Germinal center (tissue), 1 donor: Measurements from ENCODE around the gene KNDC1.
A peak's percentile ranks its signal among the peaks of the same experiment; 100 is the strongest.
"Not testable (repeated sequence)": the region's sequence is repeated elsewhere in the genome, so short reads cannot be mapped to it uniquely, and the experiment has no call there.

Experiments used
- DNase-seq: peaks from one replicate; pipeline ENCODE4 v3.0.0; 2012; ENCODE audit warnings: mixed read lengths, low spot score

KNDC1 gene

GRCh38 chr10:133259602-133259989 is 99.6 kb downstream of the KNDC1 start:
- DNase-seq, result no peak

- peak; percentile 74 for DNase-seq
These were observed 101.1 kb downstream of the KNDC1 start for GRCh38 chr10:133260895-133261725.

GRCh38 chr10:133261726-133262325 is 101.8 kb downstream of the KNDC1 start:
- peak; percentile 86 for DNase-seq

GRCh38 chr10:133262696-133263095 is 102.7 kb downstream of the KNDC1 start:
- no peak for DNase-seq

- DNase-seq, result no peak
These were observed 103.7 kb downstream of the KNDC1 start for GRCh38 chr10:133263674-133264073.

- no peak for DNase-seq
These were observed 104.4 kb downstream of the KNDC1 start for GRCh38 chr10:133264461-133264860.

GRCh38 chr10:133265052-133265451 is 105.0 kb downstream of the KNDC1 start:
- DNase-seq, result not testable (repeated sequence)

- DNase-seq, result no peak
These were observed 106.2 kb downstream of the KNDC1 start for GRCh38 chr10:133266056-133266795.

- DNase-seq, result no peak
These were observed 107.3 kb downstream of the KNDC1 start for GRCh38 chr10:133267293-133267692.

- no peak for DNase-seq
These were observed 107.8 kb downstream of the KNDC1 start for GRCh38 chr10:133267829-133268228.

- no peak for DNase-seq
These were observed 108.5 kb downstream of the KNDC1 start for GRCh38 chr10:133268532-133268931.

GRCh38 chr10:133269367-133269766 is 109.3 kb downstream of the KNDC1 start:
- no peak for DNase-seq

GRCh38 chr10:133270204-133270603 is 110.2 kb downstream of the KNDC1 start:
- no peak for DNase-seq

- no peak for DNase-seq
These were observed 110.8 kb downstream of the KNDC1 start for GRCh38 chr10:133270773-133271297.

- no peak for DNase-seq
These were observed 111.7 kb downstream of the KNDC1 start for GRCh38 chr10:133271521-133272300.

GRCh38 chr10:133272301-133272963 is 112.4 kb downstream of the KNDC1 start:
- no peak for DNase-seq

GRCh38 chr10:133272964-133273420 is 113.0 kb downstream of the KNDC1 start:
- no peak for DNase-seq

- DNase-seq, result no peak
These were observed 113.6 kb downstream of the KNDC1 start for GRCh38 chr10:133273534-133274143.

- peak; percentile 75 for DNase-seq
These were observed 115.0 kb downstream of the KNDC1 start for GRCh38 chr10:133274751-133275683.

- DNase-seq, result peak; percentile 63
These were observed 115.7 kb downstream of the KNDC1 start for GRCh38 chr10:133275684-133276092.
